SK-N-SH treated with all-trans-retinoic acid at 6 μM for 48 hours (cell line): Measurements from ENCODE around the gene CELF3.

Source experiments
- ATAC-seq: fragments of 200-7000 bp; cut with Tn5 transposase; 3 replicates; pipeline ENCODE4 v1.9.1; 2020; ENCODE audit warnings: mild to moderate bottlenecking, moderate library complexity
- ARNTL ChIP-seq: fragments of 450-650 bp; formaldehyde crosslinking; IDR thresholded peaks from 2 replicates; pipeline ENCODE4 v1.5.0; 2020; ENCODE audit warnings: low read depth, mild to moderate bottlenecking, moderate library complexity, borderline replicate concordance
- BACH2 ChIP-seq: fragments of 250-450 bp; sonication (Bioruptor Pico); IDR thresholded peaks from 2 replicates; pipeline ENCODE4 v1.9.0; 2021; ENCODE audit warnings: mild to moderate bottlenecking, borderline replicate concordance
- CSDC2 ChIP-seq: fragments of 250-450 bp; sonication (Bioruptor Pico); IDR thresholded peaks from 2 replicates; pipeline ENCODE4 v1.5.0; 2020; ENCODE audit warnings: mild to moderate bottlenecking, moderate library complexity
- ESRRG ChIP-seq: fragments of 250-450 bp; sonication (Bioruptor Pico); IDR thresholded peaks from 2 replicates; pipeline ENCODE4 v1.6.1; 2021; ENCODE audit warnings: mild to moderate bottlenecking
- ISL1 ChIP-seq: fragments of 250-450 bp; sonication (Bioruptor Pico); IDR thresholded peaks from 2 replicates; pipeline ENCODE4 v2.1.2; 2022; ENCODE audit warnings: mild to moderate bottlenecking, moderate library complexity
- OSR1 ChIP-seq: fragments of 250-450 bp; sonication (Bioruptor Pico); IDR thresholded peaks from 2 replicates; pipeline ENCODE4 v1.8.0; 2022; ENCODE audit warnings: moderate library complexity, mild to moderate bottlenecking, inconsistent platforms
- PATZ1 ChIP-seq: fragments of 250-450 bp; sonication (Bioruptor Pico); IDR thresholded peaks from 2 replicates; pipeline ENCODE4 v1.8.0; 2020; ENCODE audit warnings: mild to moderate bottlenecking, moderate library complexity, borderline replicate concordance
- PPARA ChIP-seq: fragments of 250-450 bp; sonication (Bioruptor Pico); IDR thresholded peaks from 2 replicates; pipeline ENCODE4 v1.5.0; 2020; ENCODE audit warnings: mild to moderate bottlenecking, borderline replicate concordance
- RARB ChIP-seq: fragments of 250-450 bp; sonication (Bioruptor Pico); IDR thresholded peaks from 2 replicates; pipeline ENCODE4 v1.8.0; 2021; ENCODE audit warnings: mild to moderate bottlenecking, moderate library complexity
- SNAI2 ChIP-seq: fragments of 250-450 bp; sonication (Bioruptor Pico); IDR thresholded peaks from 2 replicates; pipeline ENCODE4 v1.5.0; 2020; ENCODE audit warnings: mild to moderate bottlenecking, moderate library complexity
- TOX ChIP-seq: fragments of 250-450 bp; sonication (Bioruptor Pico); IDR thresholded peaks from 2 replicates; pipeline ENCODE4 v1.8.0; 2021; ENCODE audit warnings: mild to moderate bottlenecking, moderate library complexity, borderline replicate concordance
- TSHZ2 ChIP-seq: fragments of 250-450 bp; sonication (Bioruptor Pico); IDR thresholded peaks from 2 replicates; pipeline ENCODE4 v1.5.0; 2020; ENCODE audit warnings: mild to moderate bottlenecking, moderate library complexity
- ZC3H10 ChIP-seq: fragments of 250-450 bp; sonication (Bioruptor Pico); IDR thresholded peaks from 2 replicates; pipeline ENCODE4 v1.5.1; 2021; ENCODE audit warnings: mild to moderate bottlenecking, moderate library complexity
- ZFP3 ChIP-seq: fragments of 250-450 bp; sonication (Bioruptor Pico); IDR thresholded peaks from 2 replicates; pipeline ENCODE4 v1.5.0; 2020; ENCODE audit warnings: mild to moderate bottlenecking, moderate library complexity
- ZFP30 ChIP-seq: fragments of 450-650 bp; formaldehyde crosslinking; IDR thresholded peaks from 2 replicates; pipeline ENCODE4 v1.5.0; 2022; ENCODE audit warnings: mild to moderate bottlenecking, moderate library complexity
- ZNF565 ChIP-seq: fragments of 450-650 bp; formaldehyde crosslinking; conservative IDR thresholded peaks from 2 replicates; pipeline ENCODE4 v1.5.0; 2020; ENCODE audit warnings: low read depth, mild to moderate bottlenecking, moderate library complexity
- ZNF70 ChIP-seq: fragments of 450-650 bp; formaldehyde crosslinking; IDR thresholded peaks from 2 replicates; pipeline ENCODE4 v1.5.0; 2020; ENCODE audit warnings: mild to moderate bottlenecking, moderate library complexity
- ZNF8 ChIP-seq: fragments of 450-650 bp; formaldehyde crosslinking; IDR thresholded peaks from 2 replicates; pipeline ENCODE4 v1.5.0; 2020; ENCODE audit warnings: mild to moderate bottlenecking, moderate library complexity
- TF ChIP-seq, protein P1 (sequence below): fragments of 250-450 bp; sonication (Bioruptor Pico); IDR thresholded peaks from 2 replicates; pipeline ENCODE4 v1.5.1; 2021; ENCODE audit warnings: mild to moderate bottlenecking, moderate library complexity
- TF ChIP-seq, protein P2 (sequence below): fragments of 250-450 bp; sonication (Bioruptor Pico); IDR thresholded peaks from 2 replicates; pipeline ENCODE4 v1.5.1; 2020; ENCODE audit warnings: low read depth, mild to moderate bottlenecking, moderate library complexity

Gene CELF3

GRCh38 chr1:151655371-151655770, 61.2 kb downstream of the CELF3 start:
- ATAC-seq = no peak
- TF ChIP-seq TSHZ2 (CRISPR knock-in tag) (no peak), ZC3H10 (no peak), BACH2 (CRISPR knock-in tag) (no peak)

DNA sequence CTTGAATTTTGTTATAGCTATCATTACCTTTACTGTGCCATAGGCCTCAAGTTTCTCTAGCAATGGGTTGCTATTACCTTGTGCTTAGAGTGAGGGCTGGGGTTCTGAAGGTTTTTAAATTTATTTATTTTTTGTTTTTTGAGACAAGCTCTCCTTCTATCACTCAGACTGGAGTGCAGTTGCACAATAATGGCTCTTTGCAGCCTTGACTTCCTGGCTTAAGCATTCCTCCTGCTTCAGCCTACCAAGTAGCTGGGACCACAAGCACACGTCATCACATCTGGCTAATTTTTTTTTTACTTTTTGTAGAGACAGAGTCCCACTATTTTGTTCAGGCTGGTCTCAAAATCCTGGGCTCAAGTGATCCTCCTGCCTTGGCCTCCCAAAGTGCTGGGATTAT, 63.2 kb downstream of the CELF3 start:
- TF ChIP-seq, protein P1, sequence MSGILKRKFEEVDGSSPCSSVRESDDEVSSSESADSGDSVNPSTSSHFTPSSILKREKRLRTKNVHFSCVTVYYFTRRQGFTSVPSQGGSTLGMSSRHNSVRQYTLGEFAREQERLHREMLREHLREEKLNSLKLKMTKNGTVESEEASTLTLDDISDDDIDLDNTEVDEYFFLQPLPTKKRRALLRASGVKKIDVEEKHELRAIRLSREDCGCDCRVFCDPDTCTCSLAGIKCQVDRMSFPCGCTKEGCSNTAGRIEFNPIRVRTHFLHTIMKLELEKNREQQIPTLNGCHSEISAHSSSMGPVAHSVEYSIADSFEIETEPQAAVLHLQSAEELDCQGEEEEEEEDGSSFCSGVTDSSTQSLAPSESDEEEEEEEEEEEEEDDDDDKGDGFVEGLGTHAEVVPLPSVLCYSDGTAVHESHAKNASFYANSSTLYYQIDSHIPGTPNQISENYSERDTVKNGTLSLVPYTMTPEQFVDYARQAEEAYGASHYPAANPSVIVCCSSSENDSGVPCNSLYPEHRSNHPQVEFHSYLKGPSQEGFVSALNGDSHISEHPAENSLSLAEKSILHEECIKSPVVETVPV (CRISPR knock-in tag) = no peak
- TF ChIP-seq ZFP3 (CRISPR knock-in tag) (no peak), ZC3H10 (no peak), SNAI2 (no peak), OSR1 (no peak), TSHZ2 (CRISPR knock-in tag) (no peak), BACH2 (CRISPR knock-in tag) (no peak), PATZ1 (CRISPR knock-in tag) (no peak), ESRRG (CRISPR knock-in tag) (no peak), ARNTL (CRISPR knock-in tag) (no peak), ISL1 (CRISPR knock-in tag) (no peak), ZNF565 (CRISPR knock-in tag) (no peak), ZNF70 (CRISPR knock-in tag) (no peak), CSDC2 (CRISPR knock-in tag) (no peak), TOX (CRISPR knock-in tag) (no peak), RARB (CRISPR knock-in tag) (no peak), ZFP30 (CRISPR knock-in tag) (no peak), PPARA (CRISPR knock-in tag) (no peak), ZNF8 (CRISPR knock-in tag) (no peak)
- TF ChIP-seq, protein P2, sequence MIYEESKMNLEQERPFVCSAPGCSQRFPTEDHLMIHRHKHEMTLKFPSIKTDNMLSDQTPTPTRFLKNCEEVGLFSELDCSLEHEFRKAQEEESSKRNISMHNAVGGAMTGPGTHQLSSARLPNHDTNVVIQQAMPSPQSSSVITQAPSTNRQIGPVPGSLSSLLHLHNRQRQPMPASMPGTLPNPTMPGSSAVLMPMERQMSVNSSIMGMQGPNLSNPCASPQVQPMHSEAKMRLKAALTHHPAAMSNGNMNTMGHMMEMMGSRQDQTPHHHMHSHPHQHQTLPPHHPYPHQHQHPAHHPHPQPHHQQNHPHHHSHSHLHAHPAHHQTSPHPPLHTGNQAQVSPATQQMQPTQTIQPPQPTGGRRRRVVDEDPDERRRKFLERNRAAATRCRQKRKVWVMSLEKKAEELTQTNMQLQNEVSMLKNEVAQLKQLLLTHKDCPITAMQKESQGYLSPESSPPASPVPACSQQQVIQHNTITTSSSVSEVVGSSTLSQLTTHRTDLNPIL = no peak
- ATAC-seq = no peak
